H9 (cell line): Measurements from ENCODE around the gene SETD3. TPM values are rescaled to one million over a fixed set of nuclear protein-coding genes. Genes with fewer than 3 reads are reported as not detected.

Experiments used
- DNase-seq: peaks from one replicate; pipeline ENCODE4 v3.0.0-alpha.2; 2017
- H2AFZ ChIP-seq: one replicate; pipeline ENCODE4 v1.6.1; 2013; ENCODE audit warnings: mild to moderate bottlenecking, low read length, control low read depth, moderate library complexity
- H2AK5ac ChIP-seq: 2 replicates; pipeline ENCODE4 v1.6.1; 2013; ENCODE audit warnings: low read length, control low read depth, mixed read lengths; ENCODE audit not compliant: insufficient read length
- H2BK120ac ChIP-seq: one replicate; pipeline ENCODE4 v1.6.1; 2013; ENCODE audit warnings: low read depth, mild to moderate bottlenecking, low read length, control low read depth, inconsistent platforms; ENCODE audit not compliant: poor library complexity, severe bottlenecking
- H2BK12ac ChIP-seq: 2 replicates; pipeline ENCODE4 v1.6.1; 2013; ENCODE audit warnings: low read length, control low read depth, mixed read lengths, low read depth; ENCODE audit not compliant: insufficient read length
- H2BK15ac ChIP-seq: 2 replicates; pipeline ENCODE4 v1.6.1; 2013; ENCODE audit warnings: low read depth, low read length, control low read depth
- H2BK20ac ChIP-seq: one replicate; pipeline ENCODE4 v1.6.1; 2013; ENCODE audit warnings: low read depth, mild to moderate bottlenecking, low read length, control low read depth, inconsistent platforms; ENCODE audit not compliant: poor library complexity, severe bottlenecking
- H2BK5ac ChIP-seq: 2 replicates; pipeline ENCODE4 v1.6.1; 2013; ENCODE audit warnings: low read length, control low read depth, mixed read lengths; ENCODE audit not compliant: insufficient read length
- H3K14ac ChIP-seq: 2 replicates; pipeline ENCODE4 v1.6.1; 2013; ENCODE audit warnings: low read length, control low read depth; ENCODE audit not compliant: insufficient read depth
- H3K18ac ChIP-seq: 2 replicates; pipeline ENCODE4 v1.6.1; 2013; ENCODE audit warnings: low read depth, mild to moderate bottlenecking, mixed read lengths, low read length, control low read depth; ENCODE audit not compliant: insufficient read length
- H3K23ac ChIP-seq: 2 replicates; pipeline ENCODE4 v1.6.1; 2013; ENCODE audit warnings: low read length, control low read depth, mixed read lengths, low read depth; ENCODE audit not compliant: insufficient read length
- H3K23me2 ChIP-seq: 2 replicates; pipeline ENCODE4 v1.6.1; 2013; ENCODE audit warnings: low read depth, mild to moderate bottlenecking, mixed read lengths, low read length, control low read depth; ENCODE audit not compliant: insufficient read length, poor library complexity, severe bottlenecking
- H3K27ac ChIP-seq: 2 replicates; pipeline ENCODE4 v1.5.1; 2013; ENCODE audit warnings: low read length, control low read depth, mixed read lengths, low read depth; ENCODE audit not compliant: insufficient read length
- H3K27me3 ChIP-seq: 2 replicates; pipeline ENCODE4 v1.6.1; 2013; ENCODE audit warnings: low read length, control low read depth, inconsistent platforms; ENCODE audit not compliant: insufficient read depth
- H3K4ac ChIP-seq: 2 replicates; pipeline ENCODE4 v1.6.1; 2013; ENCODE audit warnings: low read depth, mild to moderate bottlenecking, control low read depth, inconsistent platforms, low read length, moderate library complexity
- H3K4me1 ChIP-seq: 2 replicates; pipeline ENCODE4 v1.6.1; 2013; ENCODE audit warnings: low read length, control low read depth, inconsistent platforms; ENCODE audit not compliant: insufficient read depth
- H3K4me2 ChIP-seq: 2 replicates; pipeline ENCODE4 v1.6.1; 2013; ENCODE audit warnings: low read length, control low read depth, mixed read lengths; ENCODE audit not compliant: insufficient read length, insufficient read depth
- H3K56ac ChIP-seq: 2 replicates; pipeline ENCODE4 v1.6.1; 2013; ENCODE audit warnings: low read depth, mild to moderate bottlenecking, mixed read lengths, low read length, control low read depth; ENCODE audit not compliant: insufficient read length
- H3K79me1 ChIP-seq: 2 replicates; pipeline ENCODE4 v1.6.1; 2013; ENCODE audit warnings: low read depth, mild to moderate bottlenecking, moderate library complexity, low read length, control low read depth, inconsistent platforms; ENCODE audit not compliant: insufficient read depth, poor library complexity, severe bottlenecking
- H3K79me2 ChIP-seq: 2 replicates; pipeline ENCODE4 v1.6.1; 2013; ENCODE audit warnings: low read length, control low read depth, inconsistent platforms; ENCODE audit not compliant: insufficient read depth
- H3K9ac ChIP-seq: 2 replicates; pipeline ENCODE4 v1.6.1; 2013; ENCODE audit warnings: low read length, control low read depth, mixed read lengths; ENCODE audit not compliant: insufficient read length; ENCODE audit errors: extremely low read depth
- H3K9me3 ChIP-seq: one replicate; pipeline ENCODE4 v1.6.1; 2013; ENCODE audit warnings: low read depth, low read length, inconsistent platforms; ENCODE audit not compliant: control insufficient read depth
- H3T11ph ChIP-seq: one replicate; pipeline ENCODE4 v1.6.1; 2013; ENCODE audit warnings: mild to moderate bottlenecking, low read length, control low read depth, inconsistent platforms
- H4K20me1 ChIP-seq: one replicate; pipeline ENCODE4 v1.6.1; 2013; ENCODE audit not compliant: control insufficient read depth, insufficient read length, insufficient read depth
- H4K5ac ChIP-seq: 2 replicates; pipeline ENCODE4 v1.6.1; 2013; ENCODE audit warnings: low read depth, mild to moderate bottlenecking, mixed read lengths, low read length, control low read depth; ENCODE audit not compliant: insufficient read length
- H4K8ac ChIP-seq: replicated peaks from 2 replicates; pipeline ENCODE4 v1.6.1; 2013; ENCODE audit warnings: low read length, control low read depth, mixed read lengths, low read depth; ENCODE audit not compliant: insufficient read length
- H4K91ac ChIP-seq: 2 replicates; pipeline ENCODE4 v1.6.1; 2013; ENCODE audit warnings: low read depth, mild to moderate bottlenecking, moderate library complexity, mixed read lengths, low read length, control low read depth; ENCODE audit not compliant: insufficient read length
- H3K27ac Mint-ChIP-seq, 3 experiments: 2 replicates in 2 of 3; 3 replicates in 1 of 3; pipeline ENCODE4 v1.8.0; 2020 to 2021; ENCODE audit warnings: mixed read lengths in 3 of 3, mild to moderate bottlenecking in 1 of 3, moderate library complexity in 1 of 3
- H3K27me3 Mint-ChIP-seq: 2 replicates; pipeline ENCODE4 v1.8.0; 2021; ENCODE audit warnings: low read depth, mild to moderate bottlenecking, moderate library complexity, mixed read lengths
- H3K36me3 Mint-ChIP-seq, 3 experiments: 2 replicates in 2 of 3; 3 replicates in 1 of 3; pipeline ENCODE4 v1.8.0; 2020 to 2021; ENCODE audit warnings: low read depth in 3 of 3, mixed read lengths in 3 of 3; ENCODE audit not compliant: insufficient read depth in 1 of 3
- H3K4me1 Mint-ChIP-seq, 2 experiments: 2 replicates each; pipeline ENCODE4 v1.8.0; 2020; ENCODE audit warnings: mixed read lengths in 2 of 2
- H3K4me3 Mint-ChIP-seq, 2 experiments: 2 replicates in 1 of 2; 3 replicates in 1 of 2; pipeline ENCODE4 v1.8.0; 2020 to 2021; ENCODE audit warnings: mild to moderate bottlenecking in 2 of 2, mixed read lengths in 2 of 2, moderate library complexity in 1 of 2
- H3K9me3 Mint-ChIP-seq, 2 experiments: 2 replicates in 1 of 2; 3 replicates in 1 of 2; pipeline ENCODE4 v1.8.0; 2020; ENCODE audit warnings: mild to moderate bottlenecking in 2 of 2, mixed read lengths in 2 of 2, moderate library complexity in 1 of 2
- WGBS: extraction: QIAGEN DNeasy Blood & Tissue Kit; methylation state at CpG from one replicate; pipeline ENCODE4 v1.1.7; 2013; ENCODE audit warnings: missing lambda C conversion rate, low lambda C conversion rate, mixed read lengths; ENCODE audit not compliant: insufficient read length; ENCODE audit errors: extremely low coverage; 5-methylcytosine and 5-hydroxymethylcytosine counted together
- total RNA-seq: library from RNA; stranded (reverse); gene quantifications from 2 replicates; pipeline ENCODE4 v1.2.1, GENCODE V29; 2021
- TF ChIP-seq, protein P1 (sequence below): fragments of 200-600 bp; sonication (generic); conservative IDR thresholded peaks from 3 replicates; pipeline ENCODE4 v1.8.0; 2021; ENCODE audit warnings: antibody characterized with exemption, mild to moderate bottlenecking

The SETD3 gene
- total RNA-seq, 1 experiment from 2014 or later = 56.7 TPM

- no peak for DNase-seq
- no peak overlapping the region for H3K4ac ChIP-seq
Measured at GRCh38 chr14:99402950-99403349, 77.7 kb downstream of the SETD3 start.

More at GRCh38 chr14:99402950-99403349, 77.7 kb downstream of the SETD3 start:
- Histone ChIP-seq H3K79me2 (no peaks in the 10 kb centered on the region), H3K9ac (no peak overlapping the region), H3K18ac (no peak overlapping the region), H2BK5ac (no peak overlapping the region), H3K56ac (no peak overlapping the region), H3K23ac (no peak overlapping the region), H4K91ac (no peak overlapping the region), H3K23me2 (no peaks in the 10 kb centered on the region), H4K8ac (no peak overlapping the region), H3K4me1 (no peaks in the 10 kb centered on the region; the same call in 1 of the 2 replicates), H2BK12ac (no peak overlapping the region), H4K20me1 (no peaks in the 10 kb centered on the region), H4K5ac (no peak overlapping the region), H3K14ac (no peak overlapping the region), H3K79me1 (no peaks in the 10 kb centered on the region), H3K4me2 (no peak overlapping the region), H3K9me3 (no peaks in the 10 kb centered on the region), H3K27me3 (no peaks in the 10 kb centered on the region), H3T11ph (no peak overlapping the region), H2AFZ (no peak overlapping the region), H2AK5ac (no peak overlapping the region), H3K27ac (no peak overlapping the region), H2BK20ac (no peak overlapping the region), H2BK15ac (no peak overlapping the region), H2BK120ac (no peak overlapping the region)
- Mint-ChIP-seq H3K4me3 (no peak overlapping the region), H3K36me3 (peaks cover 33 to 62% (median 50%) of the 10 kb centered on the region in 3 experiments), H3K4me1 (peaks cover 12 to 15% of the 10 kb centered on the region in 2 experiments), H3K9me3 (no peaks in the 10 kb centered on the region), H3K27me3 (no peaks in the 10 kb centered on the region; the same call in 1 of the 2 replicates), H3K27ac (peak overlapping the region in 1 of 3 experiments; percentile 1; a peak in 1 of 7 replicates)
- WGBS = no CpG with 5 or more reads among the region's 10 CpGs
- TF ChIP-seq, protein P1, sequence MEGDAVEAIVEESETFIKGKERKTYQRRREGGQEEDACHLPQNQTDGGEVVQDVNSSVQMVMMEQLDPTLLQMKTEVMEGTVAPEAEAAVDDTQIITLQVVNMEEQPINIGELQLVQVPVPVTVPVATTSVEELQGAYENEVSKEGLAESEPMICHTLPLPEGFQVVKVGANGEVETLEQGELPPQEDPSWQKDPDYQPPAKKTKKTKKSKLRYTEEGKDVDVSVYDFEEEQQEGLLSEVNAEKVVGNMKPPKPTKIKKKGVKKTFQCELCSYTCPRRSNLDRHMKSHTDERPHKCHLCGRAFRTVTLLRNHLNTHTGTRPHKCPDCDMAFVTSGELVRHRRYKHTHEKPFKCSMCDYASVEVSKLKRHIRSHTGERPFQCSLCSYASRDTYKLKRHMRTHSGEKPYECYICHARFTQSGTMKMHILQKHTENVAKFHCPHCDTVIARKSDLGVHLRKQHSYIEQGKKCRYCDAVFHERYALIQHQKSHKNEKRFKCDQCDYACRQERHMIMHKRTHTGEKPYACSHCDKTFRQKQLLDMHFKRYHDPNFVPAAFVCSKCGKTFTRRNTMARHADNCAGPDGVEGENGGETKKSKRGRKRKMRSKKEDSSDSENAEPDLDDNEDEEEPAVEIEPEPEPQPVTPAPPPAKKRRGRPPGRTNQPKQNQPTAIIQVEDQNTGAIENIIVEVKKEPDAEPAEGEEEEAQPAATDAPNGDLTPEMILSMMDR = no peak
